Bronchial epithelial cell (primary cell): ENCODE measurements around the gene LAPTM5. TPM values are rescaled to one million over a fixed set of nuclear protein-coding genes. Genes with fewer than 3 reads are reported as not detected.

Source experiments
- DNase-seq: peaks from one replicate; pipeline ENCODE4 v3.0.0-alpha.2; 2010; ENCODE audit warnings: low read depth
- FAIRE-seq: peaks from 2 replicates; lab custom pipeline; 2011; peaks lifted over from hg19 to GRCh38; lab: Jason Lieb, UNC
- H3K27me3 ChIP-seq: 2 replicates; pipeline ENCODE4 v1.5.1; 2011; ENCODE audit warnings: low read length; ENCODE audit not compliant: control insufficient read depth, insufficient read depth
- H3K36me3 ChIP-seq: 2 replicates; pipeline ENCODE4 v1.5.1; 2011; ENCODE audit warnings: low read length; ENCODE audit not compliant: control insufficient read depth, insufficient read depth
- H3K4me3 ChIP-seq: 2 replicates; pipeline ENCODE4 v1.5.1; 2011; ENCODE audit warnings: mild to moderate bottlenecking, low read depth, low read length, control low read depth
- total RNA-seq: library from RNA; depleted of rRNA; stranded (reverse); fragments of >200 nt; gene quantifications from 2 replicates; pipeline ENCODE4 v1.2.1, GENCODE V29; 2014
- TF ChIP-seq, protein P1 (sequence below): IDR thresholded peaks from 2 replicates; pipeline ENCODE4 v1.5.1; 2011; ENCODE audit warnings: mild to moderate bottlenecking, moderate library complexity, low read length, control low read depth, inconsistent platforms; ENCODE audit not compliant: insufficient read depth, severe bottlenecking

The LAPTM5 gene
- total RNA-seq, 1 donor from 2014 or later: under 0.01 TPM

DNA sequence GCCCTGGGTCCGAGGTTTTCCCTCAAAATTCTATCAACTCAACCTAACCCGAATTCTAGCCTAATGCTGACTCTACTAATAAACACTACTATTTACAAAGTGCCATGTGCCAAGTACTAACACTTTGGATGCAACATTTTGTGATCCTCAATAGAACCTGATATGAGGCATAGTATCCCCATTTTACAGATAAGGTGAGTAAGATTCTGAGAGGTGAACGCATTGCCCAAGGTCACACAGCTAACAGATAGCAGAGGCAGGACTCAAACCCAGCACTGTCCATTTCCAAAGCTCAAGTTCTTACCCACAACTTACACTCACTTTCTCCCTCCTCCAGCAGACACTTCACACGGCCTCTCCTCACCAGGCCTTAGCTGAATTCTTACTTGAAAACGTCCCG lies 46.0 kb upstream of the LAPTM5 start:
- DNase-seq: no peak
- Histone ChIP-seq H3K36me3 (no peaks in the 10 kb centered on the region), H3K4me3 (no peak overlapping the region), H3K27me3 (peaks cover 11% of the 10 kb centered on the region)
- TF ChIP-seq, protein P1, sequence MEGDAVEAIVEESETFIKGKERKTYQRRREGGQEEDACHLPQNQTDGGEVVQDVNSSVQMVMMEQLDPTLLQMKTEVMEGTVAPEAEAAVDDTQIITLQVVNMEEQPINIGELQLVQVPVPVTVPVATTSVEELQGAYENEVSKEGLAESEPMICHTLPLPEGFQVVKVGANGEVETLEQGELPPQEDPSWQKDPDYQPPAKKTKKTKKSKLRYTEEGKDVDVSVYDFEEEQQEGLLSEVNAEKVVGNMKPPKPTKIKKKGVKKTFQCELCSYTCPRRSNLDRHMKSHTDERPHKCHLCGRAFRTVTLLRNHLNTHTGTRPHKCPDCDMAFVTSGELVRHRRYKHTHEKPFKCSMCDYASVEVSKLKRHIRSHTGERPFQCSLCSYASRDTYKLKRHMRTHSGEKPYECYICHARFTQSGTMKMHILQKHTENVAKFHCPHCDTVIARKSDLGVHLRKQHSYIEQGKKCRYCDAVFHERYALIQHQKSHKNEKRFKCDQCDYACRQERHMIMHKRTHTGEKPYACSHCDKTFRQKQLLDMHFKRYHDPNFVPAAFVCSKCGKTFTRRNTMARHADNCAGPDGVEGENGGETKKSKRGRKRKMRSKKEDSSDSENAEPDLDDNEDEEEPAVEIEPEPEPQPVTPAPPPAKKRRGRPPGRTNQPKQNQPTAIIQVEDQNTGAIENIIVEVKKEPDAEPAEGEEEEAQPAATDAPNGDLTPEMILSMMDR: no peak
- FAIRE-seq: no peak

DNA sequence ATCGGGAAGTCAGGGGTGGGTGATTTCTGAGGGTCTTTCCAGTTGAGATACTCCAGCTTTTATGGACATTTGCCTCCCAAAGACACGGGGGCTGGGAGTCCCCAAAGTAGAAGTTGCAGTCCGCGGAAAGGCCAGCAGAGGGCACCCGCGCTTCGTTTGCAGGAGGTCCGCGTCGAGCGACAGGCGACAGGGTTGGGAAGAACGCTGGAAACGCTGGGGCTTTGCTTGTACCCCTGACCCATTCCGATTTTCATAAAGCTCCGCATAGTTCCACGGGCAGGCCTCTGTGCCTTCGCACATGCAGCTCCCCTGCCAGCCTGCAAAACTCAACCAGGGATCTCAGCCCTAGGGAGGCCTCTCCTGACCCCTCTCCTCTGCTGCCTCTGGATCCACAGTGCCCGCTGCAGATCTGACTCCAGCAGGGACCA lies 44.2 kb upstream of the LAPTM5 start:
- TF ChIP-seq, protein P1: peak; percentile 96
- H3K36me3 ChIP-seq: no peaks in the 10 kb centered on the region
- FAIRE-seq: no peak
- DNase-seq: peak; percentile 36
- H3K27me3 ChIP-seq: peaks cover 9% of the 10 kb centered on the region
- no peak overlapping the region for H3K4me3 ChIP-seq

DNA sequence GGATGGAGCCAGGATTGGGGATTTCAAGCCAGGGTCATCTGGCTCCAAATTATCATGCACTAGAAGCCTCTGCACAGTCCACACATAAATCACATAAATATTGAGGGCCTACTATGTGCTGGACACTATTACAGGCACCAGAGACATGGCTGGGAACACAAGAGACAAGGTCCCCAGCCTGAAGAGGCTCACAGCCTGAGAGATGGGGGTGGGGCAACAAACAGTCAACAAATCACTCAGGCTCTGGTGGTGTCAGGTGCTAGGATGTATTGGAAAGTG lies 41.6 kb upstream of the LAPTM5 start:
- Histone ChIP-seq H3K4me3 (no peak overlapping the region), H3K27me3 (no peaks in the 10 kb centered on the region), H3K36me3 (no peaks in the 10 kb centered on the region)
- FAIRE-seq (no peak), DNase-seq (no peak)
- TF ChIP-seq, protein P1: no peak

DNA sequence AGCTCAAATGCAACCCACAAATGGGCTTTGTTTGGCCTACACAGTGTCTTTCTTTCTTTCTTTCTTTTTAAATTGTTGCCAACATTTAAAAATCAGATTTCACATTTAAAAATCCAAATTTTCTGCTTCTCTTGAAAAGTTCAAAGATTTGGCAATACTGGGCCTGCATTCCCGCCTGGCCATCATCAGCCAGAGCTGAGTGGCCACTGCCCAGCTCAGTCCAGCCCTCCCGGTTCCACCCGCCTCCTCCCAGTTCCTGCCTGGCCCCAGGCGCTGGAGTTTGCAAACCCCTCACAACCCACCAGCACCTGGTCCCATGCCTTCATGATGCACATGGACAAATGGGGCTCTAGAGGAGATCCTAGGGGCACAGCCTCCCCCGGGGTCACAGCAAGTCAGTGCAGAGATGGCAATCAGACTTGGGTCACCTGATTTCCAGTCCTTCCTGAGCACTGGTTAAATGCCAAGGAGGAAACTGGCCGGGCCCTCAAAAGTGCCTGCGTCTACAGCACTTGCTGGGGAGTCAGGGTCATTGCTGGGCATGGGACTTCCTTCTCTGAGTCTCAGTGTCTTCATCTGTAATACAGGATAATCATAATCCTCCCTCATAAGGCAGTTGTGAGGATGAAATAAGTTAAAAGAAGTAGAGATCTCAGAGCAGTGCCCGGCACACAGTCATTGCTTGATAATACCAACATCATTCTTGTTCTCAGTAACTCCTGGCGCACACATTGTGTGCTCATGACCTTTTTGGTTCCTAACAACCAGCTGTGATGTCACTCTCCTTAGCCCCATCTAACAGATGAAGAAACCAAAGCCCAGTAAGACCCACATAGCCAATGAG lies 41.0 kb upstream of the LAPTM5 start:
- TF ChIP-seq, protein P1: no peak
- Histone ChIP-seq H3K27me3 (no peaks in the 10 kb centered on the region), H3K4me3 (no peak overlapping the region), H3K36me3 (no peaks in the 10 kb centered on the region)
- DNase-seq (no peak), FAIRE-seq (no peak)

DNA sequence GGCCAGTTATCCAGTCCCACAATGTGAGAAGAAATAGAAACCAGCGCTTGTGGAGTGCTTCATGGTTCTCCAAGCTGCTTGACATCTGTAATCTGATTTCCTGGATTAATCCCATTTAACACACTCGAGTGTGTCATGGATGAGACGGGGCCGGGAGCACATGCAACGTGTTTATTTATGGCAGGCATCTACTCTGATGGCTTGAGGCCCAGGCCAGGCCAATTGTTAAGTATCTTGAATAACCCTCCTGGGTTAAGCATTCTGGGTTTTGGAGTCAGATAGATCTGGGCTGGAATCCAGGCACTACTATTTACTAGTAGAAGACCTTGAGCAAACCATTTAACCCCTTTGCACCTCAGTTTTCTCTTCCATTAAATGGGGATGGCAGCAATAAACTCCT lies 37.5 kb upstream of the LAPTM5 start:
- Histone ChIP-seq H3K4me3 (no peak overlapping the region), H3K36me3 (no peaks in the 10 kb centered on the region), H3K27me3 (peaks cover 5% of the 10 kb centered on the region)
- FAIRE-seq (no peak), DNase-seq (no peak)
- TF ChIP-seq, protein P1: no peak

DNA sequence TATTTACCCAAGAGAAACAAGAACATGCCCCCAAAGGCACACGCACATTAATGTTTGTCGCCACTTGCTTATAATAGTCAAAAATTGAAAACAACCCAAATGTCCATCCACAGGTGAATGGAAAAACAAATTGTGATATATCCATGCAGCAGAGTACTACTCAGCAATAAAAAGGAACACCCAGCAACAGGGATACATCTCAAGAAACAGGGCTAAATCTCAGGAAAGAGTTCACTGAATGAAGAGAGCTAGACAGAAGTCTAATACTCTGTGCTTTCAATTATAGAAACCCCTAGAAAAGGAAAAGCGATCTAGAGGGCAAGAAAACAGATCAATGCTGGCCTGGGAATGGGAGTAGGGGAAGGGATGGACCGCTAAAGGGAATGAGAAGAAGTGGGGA lies 36.7 kb upstream of the LAPTM5 start:
- DNase-seq (no peak), FAIRE-seq (no peak)
- H3K36me3 ChIP-seq: no peaks in the 10 kb centered on the region
- TF ChIP-seq, protein P1: no peak
- H3K4me3 ChIP-seq: no peak overlapping the region
- H3K27me3 ChIP-seq: peaks cover 7% of the 10 kb centered on the region
